NCI-H1694 treated with DMSO at 0.1 percent for 48 hours (cell line): ENCODE data around the gene ETV1.
A peak's percentile ranks its signal among the peaks of the same experiment; 100 is the strongest.

Source experiments
- DNase-seq: peaks from one replicate; lab custom pipeline; 2025; lab: John Stamatoyannopoulos, UW

ETV1 gene

DNA sequence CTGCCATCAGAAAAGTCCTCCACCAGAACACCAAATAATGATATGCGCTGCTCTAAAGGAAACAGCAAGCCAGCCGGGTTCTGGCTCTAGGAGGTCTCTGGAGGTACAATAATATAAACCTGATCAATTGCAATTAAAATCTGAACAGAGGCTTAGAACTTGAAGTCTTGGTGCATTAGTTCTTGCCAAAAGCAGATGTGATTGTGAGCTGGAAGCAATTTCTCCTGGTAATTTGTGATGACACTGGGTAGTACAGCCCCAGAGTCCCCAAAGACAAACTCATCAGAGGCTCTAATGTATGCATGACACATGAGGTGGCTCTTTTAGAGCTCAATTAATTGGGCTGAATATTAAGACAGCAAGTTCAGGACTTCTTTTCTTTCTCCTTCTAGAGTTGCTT lies 3.3 kb downstream of the ETV1 start:
- no peak for DNase-seq

DNA sequence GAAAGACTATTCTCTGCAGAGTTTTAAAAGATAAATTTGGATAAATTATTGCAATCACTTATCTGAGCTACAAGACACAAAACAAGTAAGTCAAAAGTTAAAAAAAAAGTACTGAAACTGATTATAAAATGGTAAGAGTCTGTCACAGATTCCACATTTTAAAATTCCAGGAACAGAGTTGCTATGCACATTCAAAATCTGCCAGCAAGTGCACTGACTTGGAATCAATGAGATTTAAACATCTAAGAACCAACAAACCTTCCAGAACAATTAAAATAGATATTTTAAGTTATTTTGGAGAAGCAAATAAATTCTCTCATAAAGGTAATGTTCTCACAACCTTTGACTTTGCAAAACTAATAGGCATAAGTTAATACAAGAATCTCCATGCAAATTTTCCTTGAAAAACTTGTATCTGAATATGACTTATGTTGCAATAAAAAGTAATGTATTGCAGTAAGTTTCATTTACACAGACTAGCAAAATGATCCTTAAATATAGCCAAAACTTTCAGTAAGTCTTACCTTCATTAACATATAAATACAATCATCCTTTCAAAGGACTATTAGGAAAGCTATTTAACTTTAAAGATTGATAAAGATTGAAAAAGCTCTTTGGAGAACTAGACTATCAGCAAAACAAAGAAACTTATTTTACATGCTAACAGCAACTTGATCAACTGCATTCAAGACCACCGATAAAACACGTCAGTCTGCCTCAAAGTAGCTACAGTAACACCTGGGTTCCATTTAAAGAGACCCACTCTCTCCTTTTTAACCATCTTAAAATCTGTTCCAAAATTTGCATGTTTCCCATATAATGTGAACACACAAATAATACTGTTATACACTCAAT lies 4.4 kb downstream of the ETV1 start:
- no peak for DNase-seq

DNA sequence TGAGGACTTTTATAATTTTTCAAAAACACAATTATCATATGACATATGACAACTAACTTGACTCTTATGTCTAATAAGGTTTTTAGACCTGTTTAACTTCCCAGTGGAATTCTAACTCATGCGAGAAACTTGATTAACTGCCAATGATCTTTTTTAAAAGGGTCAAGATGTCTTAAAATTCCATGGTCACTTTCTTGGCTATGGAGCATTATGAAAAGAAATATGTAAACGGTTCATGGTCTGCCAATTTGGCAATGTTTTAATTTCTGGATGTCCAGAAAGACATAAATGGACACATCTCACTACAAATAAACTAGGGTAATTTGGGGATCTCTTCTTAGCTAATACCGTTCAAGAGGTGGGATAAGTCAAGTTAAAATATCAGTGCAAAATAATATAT lies 5.4 kb downstream of the ETV1 start:
- no peak for DNase-seq

DNA sequence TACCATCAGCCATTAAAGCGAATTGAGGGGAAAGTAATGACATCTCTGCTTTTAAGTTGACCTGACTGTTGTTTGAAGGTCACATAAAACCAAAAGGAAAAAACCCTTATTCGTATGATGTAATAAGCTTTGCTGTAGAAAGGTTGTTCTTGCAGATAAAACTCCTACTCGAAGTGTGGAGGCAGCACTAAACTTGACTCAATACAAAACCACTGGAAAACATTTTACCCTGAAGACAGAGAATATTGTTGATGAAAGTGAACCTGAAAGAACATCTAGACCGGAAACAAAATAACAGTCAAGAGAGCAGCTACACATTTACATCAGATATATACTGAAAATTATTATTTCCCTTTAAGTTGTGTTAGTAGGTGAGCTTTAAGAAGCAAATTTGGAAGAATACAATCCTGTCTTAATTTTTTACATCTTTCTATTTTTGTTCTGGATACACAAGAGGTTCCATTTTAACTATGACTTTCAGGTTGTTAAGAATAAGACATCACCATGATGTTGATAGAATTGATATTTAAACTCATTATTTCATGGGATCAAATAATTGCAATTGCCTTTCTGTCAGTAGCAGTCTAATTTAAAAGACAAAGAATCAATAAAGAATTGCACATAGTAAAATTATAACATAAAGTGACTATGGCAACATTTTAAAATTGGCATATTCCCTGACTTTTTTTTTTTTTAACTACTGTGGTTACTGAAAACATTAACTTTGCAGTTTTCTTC lies 6.4 kb downstream of the ETV1 start:
- no peak for DNase-seq

DNA sequence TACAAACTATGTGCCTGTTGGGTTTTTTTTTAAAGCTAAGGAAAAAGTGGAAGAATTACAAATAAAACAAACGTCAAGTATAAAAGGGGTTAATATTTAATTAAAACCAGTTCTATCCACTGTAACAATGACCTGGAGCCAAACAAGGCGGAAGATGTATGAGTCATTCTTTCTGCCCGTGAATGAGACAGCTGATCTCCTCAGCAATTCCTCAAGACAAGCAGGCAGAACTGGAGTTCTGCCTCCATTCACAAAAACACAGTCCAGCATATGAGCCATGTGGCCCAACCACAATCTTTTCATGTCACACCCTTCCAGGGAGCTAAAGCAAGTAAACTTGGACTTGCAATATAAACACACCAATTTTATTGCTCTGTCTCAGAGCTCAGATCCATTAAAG lies 8.4 kb downstream of the ETV1 start:
- no peak for DNase-seq

DNA sequence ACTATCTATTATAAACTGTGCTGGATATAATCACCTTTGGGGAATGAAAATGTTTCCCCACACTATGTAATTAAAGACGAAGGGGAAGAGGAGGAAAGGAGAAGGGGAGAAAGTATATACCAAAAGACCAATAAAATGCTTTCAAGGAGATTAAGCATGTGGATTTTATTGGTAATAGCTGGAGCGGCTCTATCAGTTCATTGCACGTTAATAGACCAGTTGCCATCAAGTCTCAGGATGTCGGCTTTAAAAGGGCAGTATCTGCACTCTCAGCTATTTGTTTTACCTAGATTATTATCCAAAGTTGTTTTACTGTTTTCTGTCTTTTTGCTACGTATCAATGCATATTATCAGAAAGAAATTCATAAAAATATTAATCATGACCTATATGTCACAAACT lies 9.0 kb downstream of the ETV1 start:
- DNase-seq: no peak

DNA sequence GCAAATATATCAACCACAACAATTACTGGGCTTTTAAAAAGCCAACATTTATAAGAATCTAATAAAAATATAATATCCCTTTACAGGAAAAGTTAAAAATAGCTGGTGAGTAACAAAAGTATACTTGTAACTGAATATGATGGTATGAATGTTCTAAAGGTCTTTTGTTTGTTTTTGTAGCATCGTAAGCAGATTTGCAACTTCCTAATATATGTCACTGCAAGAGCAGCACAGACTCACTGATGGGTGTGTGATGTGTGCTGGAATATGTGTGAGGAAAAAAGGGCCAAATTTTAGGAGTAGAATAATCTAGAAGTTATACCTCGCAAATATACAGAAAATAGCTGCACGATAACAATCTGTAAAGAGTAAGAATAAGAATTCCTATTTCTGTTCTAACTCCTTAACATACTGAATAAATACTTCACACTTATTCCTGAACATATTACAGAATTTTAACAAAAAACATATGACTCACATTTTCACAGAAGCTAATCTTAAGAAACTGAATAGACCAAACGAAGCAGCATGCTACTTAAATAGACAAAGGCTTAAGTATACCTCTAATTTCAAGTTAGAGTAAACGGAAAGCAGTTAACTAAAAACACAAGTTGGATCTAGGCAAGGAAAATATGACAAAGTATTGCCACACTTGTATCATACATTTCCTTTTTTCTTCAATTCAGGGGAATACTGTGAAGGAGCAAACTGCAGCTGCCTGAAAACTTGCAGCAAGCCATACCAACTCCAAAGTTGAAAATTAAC lies 9.6 kb downstream of the ETV1 start:
- DNase-seq: no peak

DNA sequence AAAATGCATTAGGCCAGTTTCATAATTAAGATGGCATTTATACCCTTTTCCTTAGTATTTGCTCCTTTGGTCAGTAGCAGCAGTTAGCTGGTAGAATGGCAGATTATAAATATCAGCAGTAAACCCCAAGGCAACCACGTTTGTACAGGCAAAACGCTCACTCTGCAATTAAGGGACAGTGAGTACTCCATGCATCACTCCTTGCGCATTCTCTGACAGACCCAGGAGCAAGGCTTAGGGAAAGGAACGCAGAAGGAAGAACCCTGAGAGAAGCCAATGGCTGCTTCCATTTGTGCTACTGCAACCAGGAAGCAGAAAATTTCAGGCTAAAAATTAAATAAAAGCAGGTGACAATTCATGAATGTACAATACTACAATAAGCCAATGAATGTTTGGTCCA lies 12.9 kb downstream of the ETV1 start:
- no peak for DNase-seq

DNA sequence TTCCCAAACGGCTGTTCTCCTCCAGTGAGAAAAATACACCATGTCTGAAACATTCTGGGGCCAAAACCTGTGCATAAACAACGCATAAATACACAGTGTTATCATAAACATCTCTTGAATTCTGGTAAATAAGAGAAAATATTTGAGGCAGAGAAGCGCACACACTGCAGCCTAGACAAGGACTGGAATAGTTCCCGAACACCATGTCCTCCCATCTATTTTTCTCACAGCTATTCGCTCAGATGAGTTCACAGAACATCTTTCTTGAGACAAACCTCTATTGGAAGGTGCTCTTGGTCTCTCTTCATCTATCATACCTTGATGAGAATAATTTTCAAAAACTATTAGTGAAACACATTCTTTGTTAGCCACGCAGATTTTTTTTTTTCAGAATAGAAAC lies 24.4 kb downstream of the ETV1 start:
- no peak for DNase-seq

DNA sequence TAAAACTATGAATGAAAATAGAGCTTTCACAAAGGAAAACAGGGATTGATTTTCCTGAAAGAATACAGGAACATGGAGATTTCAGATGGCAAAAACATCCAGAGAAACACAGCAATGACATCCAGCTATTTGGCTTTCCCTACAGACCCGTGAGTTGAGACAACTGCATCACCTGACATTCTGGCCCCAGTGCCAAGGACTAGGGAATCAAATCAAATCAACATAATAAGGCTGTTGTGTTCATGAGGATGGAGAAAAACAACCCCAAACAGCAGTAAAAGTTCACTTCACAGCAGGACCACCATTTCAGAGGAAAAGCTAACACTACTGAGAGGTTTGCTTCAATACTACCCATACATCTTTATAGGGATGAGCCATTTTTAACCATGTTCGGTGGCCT lies 25.5 kb downstream of the ETV1 start:
- DNase-seq: no peak

DNA sequence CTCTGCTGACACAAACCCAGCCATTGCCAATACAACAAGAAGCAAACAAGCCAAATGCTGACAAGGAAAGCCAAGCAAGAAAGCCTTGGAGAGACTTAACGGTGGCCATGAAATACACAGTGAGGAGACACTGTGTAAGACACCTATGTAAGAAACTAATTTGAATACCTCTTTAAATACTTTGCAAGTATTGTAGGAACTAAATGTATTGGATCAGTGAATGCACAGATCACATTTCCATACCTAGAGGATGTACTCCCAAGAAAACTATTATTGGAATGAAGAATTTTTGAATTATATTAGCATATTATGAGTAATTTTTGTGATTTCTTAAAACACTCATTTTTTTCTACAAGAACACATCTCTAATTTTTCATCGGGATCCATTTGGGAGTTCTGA lies 34.0 kb downstream of the ETV1 start:
- no peak for DNase-seq

DNA sequence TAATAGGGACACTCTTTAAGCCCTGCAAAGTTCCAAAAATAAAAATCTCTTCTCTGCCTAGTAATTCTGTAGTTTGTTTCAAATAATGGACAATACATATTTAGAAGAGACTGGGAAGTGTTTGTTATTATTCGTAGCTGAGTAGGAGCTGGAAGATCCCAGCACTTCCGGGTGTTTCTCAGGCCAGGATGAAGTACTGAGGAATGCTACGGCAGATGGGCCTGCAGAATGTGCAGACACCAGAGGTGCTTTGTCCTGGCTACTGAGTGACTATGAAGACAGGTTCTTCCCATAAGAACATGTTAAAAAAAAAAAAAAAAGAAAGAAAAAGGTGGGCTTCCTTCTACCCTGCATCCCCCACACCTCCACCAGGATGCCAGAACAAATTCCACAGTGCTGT lies 36.1 kb downstream of the ETV1 start:
- no peak for DNase-seq

DNA sequence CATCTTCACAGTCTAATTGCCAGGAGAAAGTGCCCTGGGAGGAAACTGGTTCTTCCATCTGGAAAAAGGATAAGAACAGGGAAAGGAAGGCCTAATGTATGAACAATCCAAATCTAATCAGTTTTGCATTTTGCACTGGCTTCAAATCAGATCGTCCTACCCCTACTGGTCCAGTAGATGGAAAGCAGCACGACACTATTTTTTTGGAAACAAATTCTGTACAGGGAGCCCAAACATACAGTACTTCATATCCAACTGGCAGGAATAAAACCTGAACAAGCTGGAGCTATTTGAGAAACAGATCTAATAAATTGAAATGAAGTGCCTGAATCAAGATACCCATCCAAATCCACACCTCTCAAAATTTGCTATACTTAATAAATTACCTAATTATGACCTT lies 36.5 kb downstream of the ETV1 start:
- DNase-seq: no peak

DNA sequence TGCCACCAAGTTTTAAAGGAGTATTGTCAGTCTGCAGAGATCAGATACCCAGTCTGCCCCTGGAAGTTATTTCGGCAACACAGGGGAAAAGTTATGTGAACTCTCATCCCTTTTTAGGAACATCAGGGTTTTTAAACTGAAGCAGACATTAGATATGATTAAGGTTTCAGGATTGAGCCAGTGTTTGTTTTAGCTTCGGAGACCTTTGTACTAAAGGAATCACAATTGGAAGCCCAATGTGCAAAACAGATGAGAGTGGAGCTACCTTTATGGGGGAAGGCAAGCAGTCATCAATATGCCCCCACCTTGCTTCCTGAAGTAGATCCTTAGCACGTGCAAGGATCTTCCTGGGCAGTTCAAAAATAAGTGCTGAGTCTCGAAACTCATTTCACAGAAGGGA lies 39.5 kb downstream of the ETV1 start:
- no peak for DNase-seq

DNA sequence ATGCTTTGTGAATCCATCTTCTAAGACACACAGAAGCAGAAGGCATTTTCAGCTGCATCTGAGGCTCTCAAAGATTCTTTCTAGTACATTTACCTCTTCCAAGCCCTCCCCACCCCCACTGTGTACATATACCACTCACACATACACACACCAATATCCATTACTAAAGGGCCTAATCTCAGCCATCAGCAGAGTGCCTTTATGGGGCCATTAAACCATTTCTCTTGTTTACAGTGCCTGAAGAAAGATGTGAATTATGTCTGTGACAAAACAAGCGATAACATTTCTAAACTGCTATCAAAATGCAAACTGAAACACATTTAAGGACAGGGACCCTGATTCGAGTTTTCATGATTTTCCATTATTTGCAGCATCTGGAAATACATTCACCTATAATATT lies 40.0 kb downstream of the ETV1 start:
- no peak for DNase-seq

DNA sequence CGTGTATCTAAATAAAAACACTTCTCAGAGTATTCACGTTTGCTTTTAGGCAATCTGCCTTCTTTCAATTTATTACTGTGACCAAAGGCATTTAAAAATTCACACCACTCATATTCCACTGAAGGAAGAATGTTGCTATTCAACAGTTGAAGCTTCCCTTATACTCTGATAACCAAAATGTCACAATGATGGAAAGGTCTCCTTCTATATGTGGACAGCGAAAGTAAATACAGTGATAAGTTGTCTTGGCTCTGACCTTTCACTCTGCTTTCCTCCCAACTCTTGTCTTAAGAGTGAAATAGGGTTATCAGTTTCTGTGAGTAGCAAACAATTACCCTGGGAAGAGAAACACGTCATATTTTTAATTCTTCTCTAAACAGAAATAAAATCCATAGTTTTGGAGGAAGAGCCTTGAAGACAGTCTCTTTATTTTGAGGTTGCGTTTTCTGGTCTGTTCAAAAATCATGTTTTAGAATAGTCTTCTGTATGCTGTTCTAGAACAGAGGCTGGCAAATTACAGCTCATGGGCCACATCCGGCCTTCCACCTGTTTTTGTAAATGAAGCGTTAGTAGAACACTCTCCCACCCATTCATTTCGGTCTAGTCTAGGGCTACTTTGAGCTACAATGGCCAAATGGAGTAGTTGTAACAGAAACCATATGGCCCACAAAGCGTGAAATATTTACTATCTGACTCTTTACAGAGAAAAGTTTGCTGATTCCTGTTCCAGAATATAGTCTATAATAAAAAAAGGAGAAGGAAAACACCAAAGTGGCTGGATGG lies 41.3 kb downstream of the ETV1 start:
- DNase-seq: no peak

DNA sequence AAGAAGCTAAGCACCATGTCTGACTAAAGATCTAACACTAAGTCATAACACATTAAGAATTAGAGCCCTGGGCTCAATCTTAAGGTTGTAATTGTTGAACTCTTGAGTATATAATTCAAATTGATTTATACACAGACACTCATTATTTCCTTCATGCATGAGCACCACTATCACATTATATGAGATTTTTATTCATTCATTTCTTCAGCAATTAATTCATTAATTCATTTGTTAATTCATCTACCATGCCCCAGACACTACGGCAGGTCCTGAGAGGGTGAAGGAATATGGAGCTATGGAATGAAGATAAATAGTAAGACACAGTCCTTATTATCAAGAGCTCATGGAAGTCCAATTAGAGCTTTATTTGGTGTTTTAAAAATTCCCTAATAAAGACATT lies 41.9 kb downstream of the ETV1 start:
- no peak for DNase-seq

DNA sequence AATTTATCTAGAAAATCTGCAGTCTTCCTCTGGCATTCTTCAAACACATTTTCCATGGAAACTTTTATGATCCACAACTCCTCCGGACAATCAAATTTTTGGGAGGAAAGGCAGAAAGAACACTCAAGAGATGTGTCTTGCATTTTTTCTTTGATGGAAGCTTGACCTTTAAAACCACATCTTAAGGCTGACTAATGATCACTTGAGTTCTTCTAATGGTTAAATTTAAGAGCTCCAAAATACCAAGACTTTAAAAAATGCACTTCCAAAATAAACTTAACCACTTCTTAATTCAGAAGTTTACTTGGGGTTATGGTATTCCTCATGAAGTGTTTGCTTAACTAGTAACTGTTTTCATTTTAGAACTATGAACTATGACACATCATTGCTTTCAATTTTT lies 43.3 kb downstream of the ETV1 start:
- DNase-seq: no peak

DNA sequence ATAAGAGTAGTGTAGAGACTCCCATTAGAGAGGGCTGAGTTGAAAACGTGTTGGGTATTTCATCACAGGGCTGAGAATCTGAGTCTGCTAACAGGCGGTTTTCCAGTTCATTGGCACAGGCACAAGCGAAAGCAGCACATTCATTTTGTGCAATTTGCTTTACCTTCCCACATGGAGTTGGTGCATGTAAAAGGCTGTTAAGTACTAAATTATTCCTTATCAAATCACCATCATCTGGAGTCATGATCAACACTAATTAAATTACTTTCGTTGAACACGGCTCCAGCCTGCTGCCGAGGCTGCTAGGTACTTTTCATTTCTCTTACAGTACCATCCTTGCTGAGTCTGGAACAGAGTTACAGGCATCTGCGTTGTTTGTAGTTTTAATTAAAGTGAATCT lies 43.8 kb downstream of the ETV1 start:
- DNase-seq: peak; percentile 29

DNA sequence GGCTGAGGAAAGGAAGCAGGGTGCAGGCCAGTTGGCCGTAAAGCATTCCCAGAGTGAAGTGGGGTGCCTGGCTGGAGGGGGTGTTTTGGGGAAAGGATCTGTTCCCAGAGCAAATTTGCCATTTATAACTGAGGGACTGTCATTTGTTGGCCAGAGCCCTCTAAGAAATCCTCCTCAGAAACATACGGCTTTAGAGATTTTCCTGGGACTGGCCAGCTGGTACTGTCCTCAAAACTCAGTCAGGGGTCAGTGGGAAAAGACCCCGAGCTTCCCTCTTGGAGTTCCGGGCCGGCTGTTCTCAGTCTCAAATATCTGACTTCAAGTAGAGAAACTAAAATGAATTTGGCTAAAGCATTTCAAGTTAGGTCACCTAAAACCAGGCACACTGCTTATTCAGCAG lies 55.9 kb downstream of the ETV1 start:
- DNase-seq: no peak

DNA sequence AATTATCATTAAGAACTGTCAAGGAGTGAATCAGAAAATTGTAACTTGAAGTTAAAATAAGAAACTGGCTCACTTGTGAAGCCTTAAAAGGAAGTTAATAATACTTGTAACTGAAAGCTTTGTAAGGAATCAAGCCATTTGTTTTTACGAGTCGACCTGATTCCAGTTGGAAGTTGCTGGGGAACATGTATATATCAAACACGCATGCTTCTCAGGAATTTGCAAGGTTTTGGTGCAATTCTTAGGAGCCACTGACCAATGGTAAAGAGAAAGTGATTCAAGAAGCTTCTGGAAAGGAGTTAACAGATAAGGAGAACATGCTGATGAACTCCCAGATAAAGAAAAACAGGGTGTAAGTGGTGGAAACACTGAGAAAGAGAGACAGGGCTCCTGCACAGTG lies 56.4 kb downstream of the ETV1 start:
- DNase-seq: no peak

DNA sequence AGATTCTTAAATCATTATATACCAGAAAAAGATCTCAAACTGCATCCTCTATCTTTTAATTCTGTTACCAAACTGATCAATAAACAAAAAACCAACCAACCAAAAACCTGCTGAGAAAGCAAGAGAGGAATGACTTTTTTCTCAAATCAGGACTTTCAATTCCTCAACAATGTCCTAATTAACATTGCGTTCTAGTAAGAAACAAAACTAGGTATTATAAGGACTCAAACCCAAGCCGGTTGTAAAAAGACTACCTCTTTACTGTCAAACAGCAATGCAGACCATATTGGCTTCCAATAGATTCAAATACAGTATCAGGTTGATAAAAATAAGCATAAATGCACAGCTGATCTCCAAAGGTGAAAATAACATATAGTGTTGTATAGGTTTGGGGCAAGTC lies 57.3 kb downstream of the ETV1 start:
- DNase-seq: no peak
